CD14-positive monocyte (primary cell): ENCODE results near the gene RYR2. TPM values are rescaled to one million over a fixed set of nuclear protein-coding genes. Genes with fewer than 3 reads are reported as not detected.

Source experiments
- DNase-seq, 3 donors: peaks; one replicate each; pipeline ENCODE4 v3.0.0-alpha.2; 2011 to 2022
- H2AFZ ChIP-seq: 2 replicates; pipeline ENCODE4 v1.6.0; 2012; ENCODE audit warnings: mild to moderate bottlenecking, low read depth, low read length, inconsistent platforms; ENCODE audit not compliant: insufficient read depth, poor library complexity, severe bottlenecking
- H3K27ac ChIP-seq, 2 donors: 1 replicate in 1 of 2; 2 replicates in 1 of 2; pipeline ENCODE4 v1.5.1; 2012 to 2013; ENCODE audit warnings: low read length in 2 of 2, control low read depth in 1 of 2, inconsistent platforms in 1 of 2, low read depth in 1 of 2, mild to moderate bottlenecking in 1 of 2
- H3K27me3 ChIP-seq, 2 donors: one replicate each; pipeline versions ENCODE4 v1.6.0 to v1.6.1; 2011 to 2013; ENCODE audit warnings: low read length in 2 of 2; ENCODE audit not compliant: control insufficient read depth in 2 of 2, insufficient read depth in 2 of 2
- H3K36me3 ChIP-seq, 2 donors: replicated peaks in 1 of 2; 1 replicate in 1 of 2; 2 replicates in 1 of 2; pipeline versions ENCODE4 v1.5.1 to v1.6.1; 2012 to 2013; ENCODE audit warnings: low read length in 2 of 2, control low read depth in 1 of 2, inconsistent platforms in 1 of 2, mild to moderate bottlenecking in 1 of 2; ENCODE audit not compliant: insufficient read depth in 2 of 2, control insufficient read depth in 1 of 2
- H3K4me1 ChIP-seq, 2 donors: 1 replicate in 1 of 2; 2 replicates in 1 of 2; pipeline versions ENCODE4 v1.5.1 to v1.6.1; 2012 to 2013; ENCODE audit warnings: low read length in 2 of 2, control low read depth in 1 of 2, inconsistent platforms in 1 of 2, mild to moderate bottlenecking in 1 of 2, moderate library complexity in 1 of 2; ENCODE audit not compliant: insufficient read depth in 2 of 2, control insufficient read depth in 1 of 2
- H3K4me2 ChIP-seq: replicated peaks from 2 replicates; pipeline ENCODE3; 2012; ENCODE audit warnings: low read length, moderate library complexity, mild to moderate bottlenecking; ENCODE audit not compliant: poor library complexity, severe bottlenecking; ENCODE audit errors: extremely low read depth
- H3K4me3 ChIP-seq, 3 experiments: fragments of 200-600 bp in 1 of 3; sonication (generic) in 1 of 3; replicated peaks in 1 of 3; 1 replicate in 2 of 3; 2 replicates in 1 of 3; pipeline ENCODE4 v1.5.1; 2011 to 2013; ENCODE audit warnings: low read length in 3 of 3, mild to moderate bottlenecking in 3 of 3, control low read depth in 2 of 3, low read depth in 2 of 3, inconsistent platforms in 1 of 3, moderate library complexity in 1 of 3
- H3K79me2 ChIP-seq: 2 replicates; pipeline ENCODE4 v1.6.0; 2012; ENCODE audit warnings: mild to moderate bottlenecking, control low read depth, inconsistent platforms, low read length, moderate library complexity; ENCODE audit not compliant: insufficient read depth
- H3K9ac ChIP-seq: 2 replicates; pipeline ENCODE4 v1.6.0; 2017; ENCODE audit warnings: low read length, mild to moderate bottlenecking; ENCODE audit not compliant: insufficient read depth, poor library complexity, severe bottlenecking
- H3K9me3 ChIP-seq, 2 donors: replicated peaks in 1 of 2; 1 replicate in 1 of 2; 2 replicates in 1 of 2; pipeline versions ENCODE4 v1.5.1 to v1.6.1; 2012 to 2013; ENCODE audit warnings: low read length in 2 of 2, control low read depth in 1 of 2; ENCODE audit not compliant: control insufficient read depth in 1 of 2, insufficient read depth in 1 of 2
- H4K20me1 ChIP-seq: 2 replicates; pipeline ENCODE4 v1.6.0; 2012; ENCODE audit warnings: mild to moderate bottlenecking, low read length, control low read depth, moderate library complexity; ENCODE audit not compliant: insufficient read depth
- H3K27ac Mint-ChIP-seq, 7 donors: one replicate each; pipeline ENCODE4 v1.8.0; 2020; ENCODE audit warnings: mild to moderate bottlenecking in 7 of 7, mixed read lengths in 7 of 7, moderate library complexity in 6 of 7, inconsistent platforms in 2 of 7
- H3K27me3 Mint-ChIP-seq, 3 donors: one replicate each; pipeline ENCODE4 v1.8.0; 2021 to 2022; ENCODE audit warnings: low read depth in 3 of 3, mild to moderate bottlenecking in 3 of 3, mixed read lengths in 3 of 3, moderate library complexity in 3 of 3, inconsistent platforms in 1 of 3
- H3K36me3 Mint-ChIP-seq, 2 donors: one replicate each; pipeline ENCODE4 v1.8.0; 2020; ENCODE audit warnings: mixed read lengths in 2 of 2, inconsistent platforms in 1 of 2, mild to moderate bottlenecking in 1 of 2
- H3K4me1 Mint-ChIP-seq: one replicate; pipeline ENCODE4 v1.8.0; 2020; ENCODE audit warnings: mild to moderate bottlenecking, mixed read lengths
- H3K4me3 Mint-ChIP-seq, 2 donors: one replicate each; pipeline ENCODE4 v1.8.0; 2020; ENCODE audit warnings: mild to moderate bottlenecking in 2 of 2, mixed read lengths in 2 of 2, moderate library complexity in 1 of 2
- H3K9me3 Mint-ChIP-seq, 7 donors: one replicate each; pipeline ENCODE4 v1.8.0; 2020 to 2022; ENCODE audit warnings: mixed read lengths in 7 of 7, mild to moderate bottlenecking in 6 of 7, moderate library complexity in 6 of 7, inconsistent platforms in 2 of 7
- CTCF ChIP-seq: fragments of 200-600 bp; IDR thresholded peaks from one replicate; pipeline ENCODE4 v1.8.0; 2022; ENCODE audit warnings: antibody characterized with exemption, mild to moderate bottlenecking
- WGBS: methylation state at CpG from one replicate; pipeline ENCODE4 v1.1.5; 2013; ENCODE audit warnings: missing lambda C conversion rate; ENCODE audit not compliant: insufficient coverage; 5-methylcytosine and 5-hydroxymethylcytosine counted together
- intact Hi-C, 2 donors: fragments of 100-400 bp; cut with micrococcal nuclease; formaldehyde crosslinking; loops; one replicate each; pipeline versions ENCODE4 v1.15.0 to v1.15.1; 2023
- polyA plus RNA-seq, 3 donors: library from polyadenylated mRNA; depleted of rRNA in 1 of 3; unstranded in 2 of 3; stranded (reverse) in 1 of 3; fragments of 300-500 nt in 2 of 3; fragments of >200 nt in 1 of 3; fragmentation: Illumina TruSeq in 2 of 3; gene quantifications; 1 replicate in 2 of 3; 2 replicates in 1 of 3; pipeline ENCODE4 v1.2.3, GENCODE V29; 2012 to 2021

The RYR2 gene
- polyA plus RNA-seq, 3 donors, result not detected

- WGBS, result no CpG with 5 or more reads among the region's 3 CpGs
- Histone ChIP-seq H3K79me2 (no peaks in the 10 kb centered on the region), H3K4me2 (no peak overlapping the region), H2AFZ (no peak overlapping the region), H4K20me1 (no peaks in the 10 kb centered on the region), H3K4me3 (no peak overlapping the region), H3K36me3 (no peaks in the 10 kb centered on the region), H3K9me3 (no peaks in the 10 kb centered on the region), H3K4me1 (no peaks in the 10 kb centered on the region), H3K27ac (no peak overlapping the region), H3K27me3 (peaks cover under 1 to 4% of the 10 kb centered on the region in 2 donors), H3K9ac (no peak overlapping the region)
- Mint-ChIP-seq H3K27ac (no peak overlapping the region), H3K4me1 (no peaks in the 10 kb centered on the region), H3K9me3 (peaks cover 0 to 2% (median 0%) of the 10 kb centered on the region in 7 donors), H3K4me3 (no peak overlapping the region), H3K36me3 (no peaks in the 10 kb centered on the region), H3K27me3 (peaks cover 2 to 3% (median 2%) of the 10 kb centered on the region in 3 donors)
- no peak for TF ChIP-seq CTCF
- intact Hi-C loops, result no loop called here
- DNase-seq, result no peak
Observed at GRCh38 chr1:237050915-237051314, 8.9 kb downstream of the RYR2 start.

- DNase-seq, result no peak
- no peak for TF ChIP-seq CTCF
- peaks cover 0 to 2% (median 0%) of the 10 kb centered on the region in 7 donors for H3K9me3 Mint-ChIP-seq
- no peaks in the 10 kb centered on the region for H3K4me1 Mint-ChIP-seq
- H3K36me3 Mint-ChIP-seq, result no peaks in the 10 kb centered on the region
- no peaks in the 10 kb centered on the region for H3K9me3 ChIP-seq
- H3K27me3 ChIP-seq, result no peaks in the 10 kb centered on the region
- intact Hi-C loops, result no loop called here
- H3K36me3 ChIP-seq, result no peaks in the 10 kb centered on the region
- H3K27me3 Mint-ChIP-seq, result peaks cover 1 to 4% (median 3%) of the 10 kb centered on the region in 3 donors
- WGBS, result no CpG with 5 or more reads among the region's 2 CpGs
- no peak overlapping the region for H3K4me3 ChIP-seq
- no peak overlapping the region for H3K4me3 Mint-ChIP-seq
- no peak overlapping the region for H3K27ac Mint-ChIP-seq
- no peaks in the 10 kb centered on the region for H3K4me1 ChIP-seq
- H3K4me2 ChIP-seq, result no peak overlapping the region
- H2AFZ ChIP-seq, result no peak overlapping the region
- H3K79me2 ChIP-seq, result no peaks in the 10 kb centered on the region
- no peaks in the 10 kb centered on the region for H4K20me1 ChIP-seq
- no peak overlapping the region for H3K27ac ChIP-seq
- no peak overlapping the region for H3K9ac ChIP-seq
Observed at GRCh38 chr1:237054313-237054712, 12.3 kb downstream of the RYR2 start.
